MM.1S (cell line): ENCODE measurements around the gene SOX13.

Experiments used
- CTCF ChIP-seq: fragments of 300-600 bp; sonication (generic); IDR thresholded peaks from 2 replicates; pipeline ENCODE4 v1.5.1; 2016; ENCODE audit warnings: antibody characterized with exemption, low read length, mixed read lengths
- EZH2 ChIP-seq: fragments of 300-600 bp; sonication (generic); optimal IDR thresholded peaks from 2 replicates; pipeline ENCODE3; 2017; ENCODE audit warnings: low read depth, mild to moderate bottlenecking, antibody characterized with exemption, low read length, mixed read lengths

GRCh38 chr1:204169858-204170257 lies 96.9 kb downstream of the SOX13 start:
- TF ChIP-seq EZH2 (no peak), CTCF (no peak)
